ENCODE measurements around the gene KIR2DL4.

- TF ChIP-seq CTCF (IDR thresholded peaks at IDR 0.05) (no peak), POLR2A (IDR thresholded peaks at IDR 0.05) (no peak)
Observed at GRCh38 chr19:54817670-54818536, 14.5 kb downstream of the KIR2DL4 start.
